GM19455 (cell line): Measurements from ENCODE around the gene C17orf50.

Experiments used
- ATAC-seq: cut with Tn5 transposase; IDR thresholded peaks from one replicate; pipeline ENCODE4 v1.9.1; 2021; ENCODE audit not compliant: unreplicated experiment

C17orf50 gene

GRCh38 chr17:35780950-35781349 lies 20.3 kb downstream of the C17orf50 start:
- ATAC-seq, result no peak

- no peak for ATAC-seq
Measured at GRCh38 chr17:35784895-35785294, 24.2 kb downstream of the C17orf50 start.

- no peak for ATAC-seq
Measured at GRCh38 chr17:35786941-35787432, 26.3 kb downstream of the C17orf50 start.

- no peak for ATAC-seq
Measured at GRCh38 chr17:35788477-35789368, 28.0 kb downstream of the C17orf50 start.

- ATAC-seq, result no peak
Measured at GRCh38 chr17:35790841-35791240, 30.2 kb downstream of the C17orf50 start.

GRCh38 chr17:35791681-35792350 lies 31.1 kb downstream of the C17orf50 start:
- no peak for ATAC-seq

- no peak for ATAC-seq
Measured at GRCh38 chr17:35793257-35793656, 32.6 kb downstream of the C17orf50 start.

- ATAC-seq, result no peak
Measured at GRCh38 chr17:35795007-35795870, 34.6 kb downstream of the C17orf50 start, which contains the start of gene MMP28. Gene MMP28 (minus strand): TSS chr17:35795641. CDS start chr17:35795377, 264 bp downstream.

GRCh38 chr17:35795871-35796265 lies 35.2 kb downstream of the C17orf50 start:
- no peak for ATAC-seq

GRCh38 chr17:35796942-35797341 lies 36.3 kb downstream of the C17orf50 start:
- ATAC-seq, result no peak

GRCh38 chr17:35797370-35797769 lies 36.7 kb downstream of the C17orf50 start:
- no peak for ATAC-seq

- ATAC-seq, result no peak
Measured at GRCh38 chr17:35797918-35798317, 37.2 kb downstream of the C17orf50 start.

- no peak for ATAC-seq
Measured at GRCh38 chr17:35799942-35800341, 39.3 kb downstream of the C17orf50 start.

- no peak for ATAC-seq
Measured at GRCh38 chr17:35801583-35802224, 41.0 kb downstream of the C17orf50 start.

GRCh38 chr17:35804658-35805192 lies 44.0 kb downstream of the C17orf50 start:
- no peak for ATAC-seq

GRCh38 chr17:35807371-35808144 lies 46.9 kb downstream of the C17orf50 start:
- no peak for ATAC-seq

- ATAC-seq, result no peak
Measured at GRCh38 chr17:35808240-35808961, 47.7 kb downstream of the C17orf50 start.

- peak; percentile 93 for ATAC-seq
Measured at GRCh38 chr17:35808962-35809854, 48.5 kb downstream of the C17orf50 start, which contains the start of gene TAF15. Gene TAF15 (plus strand): TSS chr17:35809484. CDS start chr17:35809570, 86 bp downstream.
